GM19023 (cell line): Measurements from ENCODE around the gene RBM20.

Experiments used
- ATAC-seq: cut with Tn5 transposase; IDR thresholded peaks from one replicate; pipeline ENCODE4 v1.9.1; 2021; ENCODE audit warnings: mild to moderate bottlenecking, moderate library complexity; ENCODE audit not compliant: unreplicated experiment

The RBM20 gene

DNA sequence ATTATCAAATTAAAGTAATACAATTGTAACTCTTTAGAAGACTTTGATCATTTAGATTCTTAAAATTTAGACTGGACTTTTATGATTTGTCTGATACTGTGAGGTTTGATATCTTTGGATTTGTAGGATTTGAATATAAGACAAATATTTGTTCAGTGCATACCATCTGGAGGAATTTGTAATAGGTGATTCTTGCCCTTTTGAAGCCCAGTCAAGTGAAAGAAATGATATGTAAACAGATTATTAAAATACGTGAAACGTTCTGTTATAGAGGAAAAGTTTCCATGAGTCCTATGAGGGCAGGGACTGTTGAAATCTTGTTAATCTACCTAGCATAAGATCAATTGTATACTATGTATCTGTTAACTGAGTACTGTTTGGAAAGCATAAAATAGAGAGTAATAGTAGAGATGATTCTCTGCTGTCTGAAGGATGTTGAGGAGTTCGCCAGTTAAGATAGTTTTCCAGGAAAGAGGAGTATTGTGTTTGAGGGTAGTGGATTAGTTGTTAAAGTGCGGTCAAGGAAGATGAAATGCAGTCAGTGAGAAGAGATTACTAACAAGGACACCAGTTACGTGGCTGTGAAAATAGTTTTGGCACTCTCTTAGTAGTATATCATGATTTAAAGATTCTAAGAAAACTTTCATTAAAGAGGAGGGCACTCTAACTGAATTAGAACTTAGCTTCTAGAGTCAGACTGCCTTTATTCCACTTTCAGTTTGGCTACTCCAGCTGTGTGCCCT, 242.0 kb downstream of the RBM20 start:
- no peak for ATAC-seq

DNA sequence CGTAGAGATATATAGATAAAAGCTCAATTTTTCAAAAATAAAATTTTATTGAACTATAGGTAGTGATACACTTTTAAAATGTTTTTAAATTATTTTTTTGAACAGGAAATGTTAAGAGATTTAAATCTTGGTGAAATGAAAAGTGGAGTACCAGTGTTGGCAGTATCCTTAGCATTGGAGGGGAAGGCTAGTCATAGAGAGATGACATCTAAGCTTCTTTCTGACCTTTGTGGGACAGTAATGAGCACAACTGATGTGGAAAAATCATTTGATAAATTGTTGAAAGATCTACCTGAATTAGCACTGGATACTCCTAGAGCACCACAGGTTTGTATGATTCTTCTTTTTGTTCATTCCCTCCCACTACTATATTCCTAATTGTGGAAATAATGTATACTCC, 243.4 kb downstream of the RBM20 start:
- ATAC-seq: no peak
